ENCODE measurements around the gene CHD5.
"Not testable (repeated sequence)": the region's sequence is repeated elsewhere in the genome, so short reads cannot be mapped to it uniquely, and the experiment has no call there.

The CHD5 gene

DNA sequence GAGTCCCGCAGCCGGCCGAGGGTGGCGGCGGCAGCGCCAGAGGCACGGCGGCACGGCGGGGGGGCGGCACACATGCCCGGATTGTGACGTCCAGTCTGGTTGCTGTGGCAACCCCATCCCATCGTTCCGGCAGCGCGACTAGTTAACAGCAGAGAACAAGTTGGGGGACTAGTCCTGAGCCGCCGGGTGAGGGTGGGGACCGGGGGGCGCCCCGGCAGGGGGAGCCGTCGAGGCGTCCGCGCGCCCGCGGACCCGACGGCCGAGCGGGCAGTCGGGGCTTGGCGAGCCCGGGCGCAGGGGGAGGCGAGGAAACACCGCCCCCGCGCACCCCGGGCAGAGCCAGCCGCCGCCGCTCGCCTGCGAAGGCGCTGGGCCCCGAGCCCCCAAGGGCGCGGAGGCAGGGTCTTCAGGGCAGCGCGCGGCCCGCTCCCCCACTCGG is at the start of gene CHD5:
Gene CHD5 (minus strand): TSS at position 54 of the 439 bp plus-strand sequence. CDS start 298 bp downstream, outside the sequence.
- no peak for DNase-seq

DNA sequence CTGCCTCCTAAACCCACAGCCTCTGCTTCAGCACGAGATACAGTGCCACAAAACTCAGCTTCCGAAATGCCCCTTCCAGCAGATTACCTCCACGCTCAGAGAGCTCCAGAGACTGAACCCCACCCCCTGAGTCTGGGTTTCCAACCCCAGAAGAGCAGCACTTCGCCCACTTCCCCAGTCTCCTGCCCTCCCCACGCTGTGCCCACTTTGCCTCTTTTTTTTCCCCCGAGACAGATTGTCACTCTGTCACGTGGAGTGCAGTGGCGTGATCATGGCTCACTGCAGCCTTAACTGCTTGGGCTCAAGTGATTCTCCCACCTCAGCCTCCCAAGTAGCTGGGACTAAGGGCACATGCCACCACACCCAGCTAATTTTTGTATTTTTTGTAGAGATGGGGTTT is 45.5 kb upstream of the CHD5 start:
- DNase-seq: no peak

DNA sequence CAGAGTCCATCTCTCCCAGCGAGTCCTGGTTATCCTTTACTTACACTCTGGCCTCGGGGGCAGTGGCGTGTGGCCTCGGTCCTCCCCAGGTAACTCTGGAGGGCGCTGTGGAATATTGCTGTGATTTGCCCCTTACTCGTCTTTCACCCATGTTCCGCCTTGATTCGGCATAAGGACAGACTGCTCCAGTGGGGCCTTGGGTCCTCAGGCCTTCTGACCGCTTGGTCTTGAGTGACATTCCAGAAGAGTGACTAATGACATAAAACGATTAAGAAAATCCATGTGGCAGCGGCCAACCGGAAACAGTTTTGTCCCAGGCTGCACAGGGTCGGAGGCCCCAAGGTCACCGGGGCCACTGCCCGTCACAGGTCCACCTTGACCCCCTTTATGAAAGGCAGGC is 44.6 kb upstream of the CHD5 start:
- DNase-seq: no peak

- DNase-seq: no peak
Measured at GRCh38 chr1:6223617-6224016, 43.5 kb upstream of the CHD5 start.

GRCh38 chr1:6222636-6223035 is 42.5 kb upstream of the CHD5 start:
- DNase-seq: no peak

- DNase-seq: no peak
Measured at GRCh38 chr1:6221210-6221784, 41.2 kb upstream of the CHD5 start.

DNA sequence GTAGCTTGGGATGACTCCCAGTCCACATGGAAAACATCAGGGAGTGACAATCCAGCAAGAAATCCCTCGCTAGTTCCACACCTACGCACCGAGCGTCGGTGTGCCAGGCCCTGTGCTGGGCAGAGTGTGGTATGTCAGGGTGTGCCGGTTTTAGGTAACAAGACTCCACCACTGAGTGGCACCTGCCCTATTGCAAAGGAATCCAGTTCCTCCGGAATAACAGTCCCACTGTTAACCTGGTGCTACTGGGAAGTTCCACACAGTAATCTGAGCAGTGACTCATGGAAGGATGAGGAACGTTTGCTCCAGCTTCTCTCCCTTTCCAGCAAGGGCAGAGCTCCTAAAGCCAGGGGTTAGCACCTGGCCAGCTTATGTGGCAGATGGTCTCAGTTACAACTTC is 40.1 kb upstream of the CHD5 start:
- DNase-seq: no peak

GRCh38 chr1:6219641-6220040 is 39.5 kb upstream of the CHD5 start:
- DNase-seq: not testable (repeated sequence)

- DNase-seq: no peak
Measured at GRCh38 chr1:6218375-6219164, 38.4 kb upstream of the CHD5 start.

DNA sequence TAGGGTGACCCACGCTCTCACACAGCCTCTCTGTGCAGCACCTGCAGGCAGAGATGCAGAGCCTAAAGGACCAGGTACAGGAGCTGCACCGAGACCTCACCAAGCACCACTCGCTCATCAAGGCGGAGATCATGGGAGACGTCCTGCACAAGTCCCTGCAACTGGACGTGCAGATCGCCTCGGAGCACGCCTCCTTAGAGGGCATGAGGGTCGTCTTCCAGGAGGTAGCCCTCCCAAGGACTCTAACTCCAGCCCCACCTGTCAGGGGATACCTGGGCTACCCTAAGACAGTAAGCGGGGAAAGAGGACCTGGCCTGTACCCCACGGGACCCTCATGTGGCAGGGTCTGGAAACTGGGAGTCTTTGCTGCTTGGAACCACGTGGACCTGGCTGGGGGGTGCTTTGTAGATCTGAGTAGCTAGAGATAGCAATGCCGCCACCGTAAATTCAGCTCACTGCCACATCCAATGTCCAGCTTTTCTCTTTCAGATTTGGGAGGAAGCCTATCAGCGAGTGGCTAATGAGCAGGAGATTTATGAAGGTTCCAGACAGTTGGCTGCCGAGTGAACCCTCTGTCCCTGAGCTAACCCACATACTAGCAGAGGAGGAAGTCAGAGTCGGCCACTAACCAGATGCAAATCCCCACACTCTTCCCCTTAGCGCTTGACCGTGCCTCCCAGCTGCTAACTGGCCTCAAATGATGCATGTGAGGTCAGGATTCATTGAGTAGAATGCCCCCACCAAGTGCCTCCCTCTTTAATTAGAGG is 32.3 kb upstream of the CHD5 start:
- no peak for DNase-seq

GRCh38 chr1:6211731-6212130 is 31.6 kb upstream of the CHD5 start:
- no peak for DNase-seq

DNA sequence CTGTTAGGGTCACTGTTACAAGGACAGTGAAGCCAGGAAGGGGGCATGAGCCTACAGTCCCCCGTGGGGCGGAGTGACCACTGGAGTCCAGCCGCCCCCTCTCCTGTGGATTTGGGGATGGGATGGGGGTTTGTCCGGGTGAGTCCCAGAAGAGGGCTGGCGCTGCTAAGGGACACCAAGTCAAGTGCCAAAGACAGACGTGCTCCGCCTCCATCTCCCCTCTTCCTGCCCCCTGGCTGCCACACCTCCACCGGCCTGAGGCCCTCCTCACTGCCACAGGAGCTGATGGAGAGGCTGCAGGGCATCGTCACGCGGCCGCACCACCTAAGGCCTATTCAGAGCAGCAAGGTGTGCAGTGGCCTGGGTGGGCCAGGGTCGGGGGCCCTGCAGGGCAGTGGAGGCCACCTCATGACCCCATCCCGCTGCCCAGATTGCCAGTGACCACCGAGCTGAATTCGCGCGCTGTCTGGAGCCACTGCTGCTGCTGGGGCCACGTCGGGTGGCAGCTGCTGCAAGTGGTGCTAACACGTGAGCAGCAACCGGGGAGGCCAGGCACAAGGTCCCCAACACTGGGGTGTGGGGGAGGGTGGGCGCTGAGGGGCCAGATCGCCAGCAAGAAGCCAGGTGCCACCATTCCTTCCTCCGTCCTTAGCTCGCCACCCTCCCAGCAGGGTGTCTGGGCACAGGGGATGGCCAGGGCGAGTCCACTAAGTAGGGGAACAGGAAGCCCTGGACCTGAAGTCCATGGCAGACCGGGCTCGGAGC is 30.7 kb upstream of the CHD5 start:
- DNase-seq: no peak

DNA sequence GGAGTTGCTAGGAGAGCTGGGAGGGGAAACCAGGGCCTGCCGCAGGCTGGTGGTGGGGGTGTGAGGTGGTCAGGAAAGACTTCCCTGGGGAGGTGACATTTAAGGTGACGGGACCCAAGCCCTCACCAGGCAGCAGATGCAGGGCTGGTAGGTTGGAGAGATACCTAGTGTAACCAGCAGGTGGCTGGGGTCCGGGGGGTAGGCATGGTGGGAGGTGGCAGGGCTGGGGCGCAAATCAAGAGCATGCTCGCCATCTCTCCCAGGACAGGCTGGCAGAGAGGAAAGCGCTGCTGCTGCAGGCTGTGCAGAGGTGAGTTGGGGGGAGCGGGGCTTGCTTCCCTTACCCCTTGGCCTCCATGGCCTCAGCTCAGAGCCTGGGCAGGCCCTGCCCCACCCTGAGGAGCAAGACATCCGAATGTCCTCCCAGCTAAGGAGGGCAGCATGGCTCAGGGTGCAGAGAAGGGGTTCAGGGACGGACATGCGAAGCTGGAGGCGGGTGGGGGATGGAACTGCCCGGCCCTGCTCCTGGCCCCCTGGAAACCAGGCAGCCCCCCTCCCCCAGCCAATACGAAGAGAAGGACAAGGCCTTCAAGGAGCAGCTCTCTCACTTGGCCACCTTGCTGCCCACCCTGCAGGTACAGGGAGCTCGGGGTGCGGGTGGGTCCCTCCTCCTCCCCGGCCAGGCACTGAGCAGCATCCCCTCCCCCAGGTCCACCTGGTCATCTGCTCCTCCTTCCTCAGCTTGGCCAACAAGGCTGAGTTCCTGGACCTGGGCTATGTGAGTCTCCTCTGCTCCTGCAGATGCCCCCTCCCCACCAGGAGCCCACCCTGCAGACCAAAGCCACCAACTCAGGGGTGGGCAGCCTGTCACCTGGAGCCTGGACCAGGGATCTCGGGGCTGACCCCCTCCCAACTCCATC is 29.8 kb upstream of the CHD5 start:
- DNase-seq: no peak

GRCh38 chr1:6208723-6209660 is 28.9 kb upstream of the CHD5 start:
- no peak for DNase-seq

- no peak for DNase-seq
Measured at GRCh38 chr1:6207921-6208320, 27.8 kb upstream of the CHD5 start.

- DNase-seq: no peak
Measured at GRCh38 chr1:6207075-6207885, 27.2 kb upstream of the CHD5 start.

- no peak for DNase-seq
Measured at GRCh38 chr1:6206520-6206855, 26.4 kb upstream of the CHD5 start.

DNA sequence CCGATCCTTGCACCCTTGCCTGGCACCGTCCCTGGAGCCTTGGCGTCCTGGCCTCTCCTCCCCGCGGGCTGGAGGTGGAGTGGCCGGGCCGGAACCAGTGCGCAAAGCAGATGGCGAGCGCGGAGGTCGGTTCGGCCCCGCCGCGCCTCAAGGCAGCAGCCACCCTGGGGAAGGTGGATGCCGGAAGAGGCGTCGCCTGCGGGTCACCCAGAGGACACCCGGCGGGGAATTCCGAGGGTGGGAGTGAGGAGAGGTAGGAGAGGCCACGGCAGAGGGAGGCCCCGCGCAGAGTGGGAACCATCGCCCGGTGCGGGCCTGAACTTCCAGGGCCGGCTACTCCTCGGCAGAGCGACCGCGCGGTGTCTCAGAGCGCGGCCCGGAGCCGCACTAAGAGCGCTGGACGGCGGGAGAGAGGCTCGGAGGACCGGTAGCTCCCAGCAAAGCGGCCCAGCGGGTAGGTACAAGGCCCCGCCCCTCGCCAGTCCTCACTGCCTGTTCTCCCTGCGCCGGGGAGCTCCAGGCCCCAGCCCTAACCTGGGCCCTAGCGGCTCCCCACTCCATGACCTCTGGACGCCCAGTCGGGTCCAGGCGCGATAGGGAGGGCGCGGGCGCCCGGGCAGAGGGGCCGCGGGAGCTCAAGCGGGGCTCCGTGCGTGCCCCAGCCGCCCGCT is 25.9 kb upstream of the CHD5 start, which contains the start of gene RNF207:
Gene RNF207 (plus strand): TSS at position 271 of the 671 bp plus-strand sequence. CDS start 417 bp downstream, outside the sequence.
- peak; percentile 47 for DNase-seq

GRCh38 chr1:6202256-6202655 is 22.1 kb upstream of the CHD5 start:
- no peak for DNase-seq
